Mammary epithelial cell (primary cell): ENCODE data around the gene TTC39C.

Source experiments
- EZH2 ChIP-seq: IDR thresholded peaks from 2 replicates; pipeline ENCODE4 v1.6.1; 2012; ENCODE audit warnings: low read length, inconsistent platforms, borderline replicate concordance
- TF ChIP-seq, protein P1 (sequence below), 2 donors: IDR thresholded peaks in 1 of 2; conservative IDR thresholded peaks in 1 of 2; 2 replicates each; pipeline ENCODE4 v1.5.1; 2011 to 2012; ENCODE audit warnings: inconsistent platforms in 2 of 2, low read length in 2 of 2, mild to moderate bottlenecking in 2 of 2, control low read depth in 1 of 2, low read depth in 1 of 2; ENCODE audit not compliant: insufficient read depth in 1 of 2; ENCODE audit errors: extremely low read depth in 1 of 2

- TF ChIP-seq EZH2 = no peak
- TF ChIP-seq, protein P1, sequence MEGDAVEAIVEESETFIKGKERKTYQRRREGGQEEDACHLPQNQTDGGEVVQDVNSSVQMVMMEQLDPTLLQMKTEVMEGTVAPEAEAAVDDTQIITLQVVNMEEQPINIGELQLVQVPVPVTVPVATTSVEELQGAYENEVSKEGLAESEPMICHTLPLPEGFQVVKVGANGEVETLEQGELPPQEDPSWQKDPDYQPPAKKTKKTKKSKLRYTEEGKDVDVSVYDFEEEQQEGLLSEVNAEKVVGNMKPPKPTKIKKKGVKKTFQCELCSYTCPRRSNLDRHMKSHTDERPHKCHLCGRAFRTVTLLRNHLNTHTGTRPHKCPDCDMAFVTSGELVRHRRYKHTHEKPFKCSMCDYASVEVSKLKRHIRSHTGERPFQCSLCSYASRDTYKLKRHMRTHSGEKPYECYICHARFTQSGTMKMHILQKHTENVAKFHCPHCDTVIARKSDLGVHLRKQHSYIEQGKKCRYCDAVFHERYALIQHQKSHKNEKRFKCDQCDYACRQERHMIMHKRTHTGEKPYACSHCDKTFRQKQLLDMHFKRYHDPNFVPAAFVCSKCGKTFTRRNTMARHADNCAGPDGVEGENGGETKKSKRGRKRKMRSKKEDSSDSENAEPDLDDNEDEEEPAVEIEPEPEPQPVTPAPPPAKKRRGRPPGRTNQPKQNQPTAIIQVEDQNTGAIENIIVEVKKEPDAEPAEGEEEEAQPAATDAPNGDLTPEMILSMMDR (conservative IDR thresholded peaks at IDR 0.05 in 1 of 2, IDR thresholded peaks at IDR 0.05 in 1 of 2; ENCODE audit: extremely low read depth in 1 of 2, insufficient read depth in 1 of 2, low read depth in 1 of 2, low read length in 2 of 2) = no peak
Observed at GRCh38 chr18:24027156-24027827, 12.7 kb downstream of the TTC39C start.
